ENCODE data around the gene ZNF474.
"Not testable (repeated sequence)": the region's sequence is repeated elsewhere in the genome, so short reads cannot be mapped to it uniquely, and the experiment has no call there.

Gene ZNF474

DNA sequence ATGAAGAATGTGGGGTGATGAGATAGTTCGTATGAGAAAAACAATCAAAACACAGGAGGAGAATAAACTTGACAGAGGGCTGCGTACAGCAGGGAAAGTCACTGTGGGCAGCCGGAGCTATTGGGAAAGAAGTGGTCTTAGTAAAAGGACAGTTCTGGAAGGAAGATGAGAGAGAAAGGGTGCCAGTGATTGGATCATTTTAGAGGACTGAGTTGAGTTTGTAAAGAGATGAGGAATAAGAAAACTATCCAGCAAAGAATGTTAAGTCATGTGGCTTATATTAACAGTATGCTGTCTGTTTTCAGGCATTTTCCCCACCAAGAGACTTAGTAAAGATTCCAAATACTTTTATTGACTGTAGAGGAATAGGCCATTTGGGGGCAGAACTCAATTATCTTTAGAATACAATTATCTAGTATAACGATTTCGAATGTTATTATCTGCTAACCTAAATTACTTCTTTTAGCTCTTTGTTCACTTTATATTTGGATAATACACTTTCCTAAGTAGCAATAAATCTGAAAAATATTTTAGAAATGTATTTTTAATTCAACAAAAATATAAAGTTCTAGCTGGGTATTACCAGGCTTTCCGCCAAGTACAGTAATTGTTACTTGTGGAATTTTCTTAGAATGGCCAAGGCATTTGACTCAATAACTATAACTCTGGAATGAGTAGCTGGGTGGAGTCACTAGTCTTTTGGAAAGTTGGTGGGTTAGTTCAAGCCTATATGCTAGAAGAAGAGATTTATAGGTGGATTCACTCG lies 35.7 kb upstream of the ZNF474 start:
- TF ChIP-seq, protein P1, sequence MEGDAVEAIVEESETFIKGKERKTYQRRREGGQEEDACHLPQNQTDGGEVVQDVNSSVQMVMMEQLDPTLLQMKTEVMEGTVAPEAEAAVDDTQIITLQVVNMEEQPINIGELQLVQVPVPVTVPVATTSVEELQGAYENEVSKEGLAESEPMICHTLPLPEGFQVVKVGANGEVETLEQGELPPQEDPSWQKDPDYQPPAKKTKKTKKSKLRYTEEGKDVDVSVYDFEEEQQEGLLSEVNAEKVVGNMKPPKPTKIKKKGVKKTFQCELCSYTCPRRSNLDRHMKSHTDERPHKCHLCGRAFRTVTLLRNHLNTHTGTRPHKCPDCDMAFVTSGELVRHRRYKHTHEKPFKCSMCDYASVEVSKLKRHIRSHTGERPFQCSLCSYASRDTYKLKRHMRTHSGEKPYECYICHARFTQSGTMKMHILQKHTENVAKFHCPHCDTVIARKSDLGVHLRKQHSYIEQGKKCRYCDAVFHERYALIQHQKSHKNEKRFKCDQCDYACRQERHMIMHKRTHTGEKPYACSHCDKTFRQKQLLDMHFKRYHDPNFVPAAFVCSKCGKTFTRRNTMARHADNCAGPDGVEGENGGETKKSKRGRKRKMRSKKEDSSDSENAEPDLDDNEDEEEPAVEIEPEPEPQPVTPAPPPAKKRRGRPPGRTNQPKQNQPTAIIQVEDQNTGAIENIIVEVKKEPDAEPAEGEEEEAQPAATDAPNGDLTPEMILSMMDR (conservative IDR thresholded peaks at IDR 0.05; ENCODE audit: low read depth, low read length) = no peak
- peak; percentile 45 for DNase-seq (ENCODE audit: low read depth)
- no peak overlapping the region for H3K4me3 ChIP-seq (ENCODE audit: low read length)

DNA sequence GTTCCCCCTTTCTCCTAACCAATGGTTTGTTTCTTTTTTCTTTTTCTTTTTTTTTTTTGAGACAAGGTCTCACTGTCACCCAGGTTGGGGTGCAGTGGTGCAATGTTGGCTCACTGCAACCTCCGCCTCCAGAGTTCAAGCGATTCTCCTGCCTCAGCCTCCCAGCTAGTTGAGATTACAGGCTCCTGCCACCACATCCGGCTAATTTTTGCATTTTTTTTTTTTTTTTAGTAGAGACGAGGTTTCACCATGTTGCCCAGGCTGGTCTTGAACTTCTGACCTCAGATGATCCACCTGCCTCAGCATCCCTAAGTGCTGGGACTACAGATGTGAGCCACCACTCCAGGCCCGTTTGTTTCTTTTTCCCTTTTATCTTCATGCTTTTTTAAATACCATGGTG lies 35.1 kb upstream of the ZNF474 start:
- DNase-seq (ENCODE audit: low read depth) = not testable (repeated sequence)

DNA sequence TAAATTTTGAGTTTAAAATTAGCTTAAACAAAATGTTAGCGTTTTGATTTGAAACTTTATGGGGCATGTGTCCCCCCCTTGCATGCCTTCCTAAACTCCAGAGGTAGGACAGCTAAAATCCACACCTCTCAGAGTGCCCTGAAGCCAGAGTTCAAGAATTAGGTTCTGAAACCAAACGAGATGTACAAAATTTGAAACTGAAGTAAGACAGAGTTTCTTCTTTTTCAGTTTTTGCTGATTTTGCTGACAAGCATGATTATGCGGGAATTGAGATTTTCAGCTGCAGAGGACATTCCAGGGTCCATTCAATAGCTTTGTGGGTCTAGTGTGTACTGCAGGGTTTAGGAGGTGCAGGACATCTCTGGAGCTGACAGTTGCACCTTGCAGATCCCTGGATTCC lies 34.2 kb upstream of the ZNF474 start:
- H3K4me3 ChIP-seq (ENCODE audit: low read length) = no peak overlapping the region
- DNase-seq (ENCODE audit: low read depth) = no peak
- TF ChIP-seq, protein P1 (conservative IDR thresholded peaks at IDR 0.05; ENCODE audit: low read depth, low read length) = no peak

More for the DNA sequence above, 35.1 kb upstream of the ZNF474 start:
- H3K4me3 ChIP-seq (ENCODE audit: low read length) = not testable (repeated sequence)

DNA sequence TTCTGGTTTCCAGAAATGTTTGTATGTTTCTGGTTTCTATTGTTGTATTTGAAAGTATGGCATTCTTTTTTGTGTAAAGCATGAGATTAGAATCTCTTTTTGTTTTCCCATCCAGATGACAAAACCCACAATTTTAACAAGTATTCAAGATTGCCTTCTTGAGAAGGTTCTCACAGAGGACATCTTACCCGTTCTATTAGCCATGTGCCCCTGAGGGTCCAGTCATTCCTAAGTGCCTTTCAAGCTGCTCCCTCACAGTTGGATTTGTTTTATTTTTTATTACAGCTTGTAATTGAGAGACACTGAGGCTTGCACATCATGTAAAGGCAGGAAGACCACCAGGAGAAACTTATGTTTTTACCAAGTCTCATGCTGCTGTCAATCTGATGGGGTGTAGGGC lies 32.0 kb upstream of the ZNF474 start:
- no peak for DNase-seq (ENCODE audit: low read depth)
- no peak overlapping the region for H3K4me3 ChIP-seq (ENCODE audit: low read length)
- TF ChIP-seq, protein P1 (conservative IDR thresholded peaks at IDR 0.05; ENCODE audit: low read depth, low read length) = no peak

DNA sequence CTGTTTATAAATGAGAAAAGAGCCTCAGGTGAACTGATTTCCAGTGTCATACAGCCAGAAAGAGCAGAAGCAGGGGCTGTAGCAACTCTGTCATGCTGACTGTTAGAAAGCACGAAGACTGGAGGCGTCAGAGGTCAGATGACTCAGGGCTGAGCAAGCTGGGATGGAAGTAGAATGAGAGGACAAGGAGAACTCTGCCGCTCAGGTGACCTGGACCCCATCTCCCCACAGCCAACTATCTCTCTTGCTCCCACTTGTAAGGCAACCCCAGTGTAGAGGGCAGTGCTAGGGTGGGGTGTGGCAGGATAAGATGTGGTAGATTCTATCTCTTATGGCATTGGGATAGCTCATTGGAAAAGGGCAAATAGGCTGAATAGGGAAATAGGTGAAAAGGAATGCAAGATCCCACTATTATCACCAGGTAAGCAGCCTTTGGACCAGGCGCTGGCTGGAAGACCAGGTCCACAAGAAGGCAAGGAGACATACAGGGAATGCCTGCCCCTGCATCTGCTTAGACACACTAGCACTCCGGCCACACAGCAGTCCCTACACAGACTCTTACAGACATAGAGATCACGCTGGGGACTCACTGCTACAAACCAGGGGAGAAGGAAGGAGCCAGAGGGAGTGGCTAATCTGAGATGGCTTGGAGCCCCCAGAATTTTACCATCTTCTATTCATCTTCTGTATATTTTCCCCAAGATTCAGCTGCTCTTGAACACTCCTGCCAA lies 30.1 kb upstream of the ZNF474 start:
- TF ChIP-seq, protein P1 (conservative IDR thresholded peaks at IDR 0.05; ENCODE audit: low read depth, low read length) = no peak
- DNase-seq (ENCODE audit: low read depth) = no peak
- H3K4me3 ChIP-seq (ENCODE audit: low read length) = no peak overlapping the region

DNA sequence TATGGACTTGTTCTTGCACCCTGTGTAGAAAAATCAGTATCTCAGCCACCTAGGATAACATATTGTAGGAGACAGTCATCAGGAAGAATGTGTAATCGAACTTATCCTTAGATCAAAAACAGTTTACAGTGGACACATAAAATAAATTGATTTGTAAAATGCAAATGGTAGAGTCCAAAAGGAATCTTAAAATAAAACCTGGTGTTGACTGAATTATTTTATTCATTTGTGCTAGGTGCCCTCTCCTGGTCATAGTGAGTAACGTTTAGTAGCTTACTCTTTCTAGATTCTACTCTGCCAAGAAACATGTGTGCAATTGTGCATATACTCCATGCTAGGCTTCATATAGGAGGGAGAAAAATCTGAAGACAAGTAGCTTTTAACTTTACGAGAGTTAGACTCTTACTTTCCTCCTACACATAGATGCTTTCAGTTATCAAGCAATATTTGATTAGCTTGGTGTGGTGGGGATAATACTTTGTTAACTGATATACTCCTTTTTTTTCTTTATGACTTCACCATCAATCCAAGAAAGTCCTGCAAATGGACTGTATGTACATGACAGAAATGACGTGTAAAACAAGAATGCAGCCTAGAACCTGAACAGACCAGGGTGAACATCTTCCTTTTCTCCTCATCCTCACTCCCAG lies 27.6 kb upstream of the ZNF474 start:
- TF ChIP-seq, protein P1 (conservative IDR thresholded peaks at IDR 0.05; ENCODE audit: low read depth, low read length) = peak; percentile 62
- DNase-seq (ENCODE audit: low read depth) = no peak

DNA sequence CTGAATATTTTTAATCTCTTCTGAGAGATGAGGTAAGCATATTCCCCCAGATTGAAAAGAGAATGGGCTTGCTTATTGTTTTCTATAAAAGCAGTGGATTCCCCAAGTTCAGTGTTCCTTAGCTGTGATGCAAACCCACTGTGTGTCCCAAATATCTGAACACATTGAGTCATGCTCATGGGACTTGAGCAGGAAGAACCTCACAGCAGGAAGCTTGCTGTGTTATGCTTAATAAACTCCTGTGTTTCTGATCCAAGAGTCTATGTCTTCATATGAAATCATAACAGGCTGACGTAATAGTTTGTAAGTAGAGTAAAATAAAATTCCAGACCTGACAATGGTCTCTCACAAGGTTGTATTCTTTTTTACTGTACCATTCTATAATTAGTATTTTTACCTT lies 26.5 kb upstream of the ZNF474 start:
- no peak for DNase-seq (ENCODE audit: low read depth)
- H3K4me3 ChIP-seq (ENCODE audit: low read length) = no peak overlapping the region
- TF ChIP-seq, protein P1 (conservative IDR thresholded peaks at IDR 0.05; ENCODE audit: low read depth, low read length) = no peak

More for the DNA sequence above, 27.6 kb upstream of the ZNF474 start:
- H3K4me3 ChIP-seq (ENCODE audit: low read length) = no peak overlapping the region
